NOMO-1 (cell line): ENCODE results near the gene TECTB.
"Not testable (repeated sequence)": the region's sequence is repeated elsewhere in the genome, so short reads cannot be mapped to it uniquely, and the experiment has no call there.

Experiments used
- DNase-seq, 2 experiments: peaks; one replicate each; lab custom pipeline; 2025; ENCODE audit not compliant: unreplicated experiment in 2 of 2; lab: John Stamatoyannopoulos, UW

Gene TECTB

GRCh38 chr10:112283100-112283499 is at the start of gene TECTB:
Gene TECTB, plus strand, starts transcription at chr10:112283400. Its CDS starts 335 bp downstream, at chr10:112283735.
- DNase-seq, result no peak

- no peak for DNase-seq
Measured at GRCh38 chr10:112235141-112235540, 48.1 kb upstream of the TECTB start.

GRCh38 chr10:112235920-112236319 is 47.3 kb upstream of the TECTB start:
- DNase-seq, result no peak

- no peak for DNase-seq
Measured at GRCh38 chr10:112236486-112236885, 46.7 kb upstream of the TECTB start.

GRCh38 chr10:112239347-112239746 is 43.9 kb upstream of the TECTB start:
- DNase-seq, result no peak

GRCh38 chr10:112240441-112240840 is 42.8 kb upstream of the TECTB start:
- DNase-seq, result no peak

- DNase-seq, result no peak
Measured at GRCh38 chr10:112241651-112242341, 41.4 kb upstream of the TECTB start.

GRCh38 chr10:112242769-112243168 is 40.4 kb upstream of the TECTB start:
- DNase-seq, result no peak

- DNase-seq, result peak; percentile 72 to 78
Measured at GRCh38 chr10:112243713-112244112, 39.5 kb upstream of the TECTB start.

GRCh38 chr10:112244197-112244596 is 39.0 kb upstream of the TECTB start:
- no peak for DNase-seq

GRCh38 chr10:112247791-112248190 is 35.4 kb upstream of the TECTB start:
- no peak for DNase-seq

- DNase-seq, result no peak
Measured at GRCh38 chr10:112248584-112249295, 34.5 kb upstream of the TECTB start.

- no peak for DNase-seq
Measured at GRCh38 chr10:112249722-112250121, 33.5 kb upstream of the TECTB start.

- DNase-seq, result no peak
Measured at GRCh38 chr10:112250555-112250954, 32.6 kb upstream of the TECTB start.

- not testable (repeated sequence) for DNase-seq
Measured at GRCh38 chr10:112251238-112251637, 32.0 kb upstream of the TECTB start.

GRCh38 chr10:112258407-112258806 is 24.8 kb upstream of the TECTB start:
- no peak for DNase-seq

GRCh38 chr10:112259688-112260087 is 23.5 kb upstream of the TECTB start:
- DNase-seq, result no peak

GRCh38 chr10:112260831-112261230 is 22.4 kb upstream of the TECTB start:
- peak; percentile 9 to 22 for DNase-seq

- DNase-seq, result peak in 1 of 2 experiments; percentile 47
Measured at GRCh38 chr10:112261281-112261822, 21.8 kb upstream of the TECTB start.

GRCh38 chr10:112262546-112262945 is 20.7 kb upstream of the TECTB start:
- no peak for DNase-seq

- peak in 1 of 2 experiments; percentile 23 for DNase-seq
Measured at GRCh38 chr10:112265745-112266144, 17.5 kb upstream of the TECTB start.

- DNase-seq, result no peak
Measured at GRCh38 chr10:112269266-112269665, 13.9 kb upstream of the TECTB start.
